A549 (cell line): ENCODE results near the gene SPRR4. TPM values are rescaled to one million over a fixed set of nuclear protein-coding genes. Genes with fewer than 3 reads are reported as not detected.

Experiments used
- ATAC-seq, 2 experiments: fragments of 200-7000 bp in 1 of 2; fragments of >200 bp in 1 of 2; cut with Nextera tagmentation in 1 of 2; cut with Tn5 transposase in 1 of 2; 3 replicates each; pipeline versions ENCODE4 v1.8.0 to v1.9.1; 2018 to 2020; ENCODE audit warnings: mild to moderate bottlenecking in 1 of 2, moderate library complexity in 1 of 2
- CTCF ChIA-PET: fragments of 300-600 bp; sonication (Branson Sonifier 250); formaldehyde crosslinking; extraction: SDS; loops from one replicate; lab custom pipeline; 2021; ENCODE audit warnings: antibody characterized with exemption, inconsistent platforms; lab: Yijun Ruan, JAX
- POLR2A ChIA-PET: fragments of 350-600 bp; formaldehyde crosslinking; extraction: SDS; loops from one replicate; lab custom pipeline; 2021; ENCODE audit warnings: antibody characterized with exemption, inconsistent platforms; lab: Yijun Ruan, JAX
- DNase-seq, 2 experiments: peaks; one replicate each; pipeline versions ENCODE4 v3.0.0 to v3.0.0-alpha.2; 2011 to 2016; ENCODE audit warnings: low read depth in 1 of 2, low spot score in 1 of 2
- FAIRE-seq: peaks from 2 replicates; lab custom pipeline; 2011; peaks lifted over from hg19 to GRCh38; lab: Jason Lieb, UNC
- H3K27ac ChIP-seq, 2 experiments: fragments of >200 bp; sonication (Bioruptor Twin); formaldehyde crosslinking; 3 replicates each; pipeline ENCODE4 v1.5.1; 2016 to 2017
- H3K4me1 ChIP-seq: fragments of >200 bp; sonication (Bioruptor Twin); formaldehyde crosslinking; 3 replicates; pipeline ENCODE4 v1.6.1; 2016
- H3K4me2 ChIP-seq: fragments of >200 bp; sonication (Bioruptor Twin); formaldehyde crosslinking; 3 replicates; pipeline ENCODE4 v1.6.1; 2016
- H3K4me3 ChIP-seq: fragments of >200 bp; sonication (Bioruptor Twin); formaldehyde crosslinking; 3 replicates; pipeline ENCODE4 v1.5.1; 2016
- H3K9me3 ChIP-seq: fragments of >200 bp; sonication (Bioruptor Twin); formaldehyde crosslinking; 3 replicates; pipeline ENCODE4 v1.6.1; 2016
- CBX2 ChIP-seq: fragments of 200-600 bp; sonication (generic); IDR thresholded peaks from 2 replicates; pipeline ENCODE4 v1.6.1; 2016; ENCODE audit warnings: low read depth, mild to moderate bottlenecking, borderline replicate concordance
- CTCF ChIP-seq: fragments of >200 bp; sonication (Bioruptor Twin); formaldehyde crosslinking; IDR thresholded peaks from 3 replicates; pipeline ENCODE4 v1.5.1; 2016
- EHF ChIP-seq: fragments of 250-450 bp; sonication (Bioruptor Pico); IDR thresholded peaks from 2 replicates; pipeline ENCODE4 v1.5.0; 2020; ENCODE audit warnings: mild to moderate bottlenecking
- ELK1 ChIP-seq: fragments of 150-350 bp; IDR thresholded peaks from 2 replicates; pipeline ENCODE4 v1.6.1; 2014; ENCODE audit warnings: low read depth, mild to moderate bottlenecking, low read length
- FOSL2 ChIP-seq, 2 experiments: fragments of 450-650 bp in 1 of 2; fragments of >200 bp in 1 of 2; sonication (Bioruptor Twin) in 1 of 2; formaldehyde crosslinking; IDR thresholded peaks; 2 replicates each; pipeline versions ENCODE4 v1.5.0 to v1.6.1; 2016 to 2020; ENCODE audit warnings: mild to moderate bottlenecking in 1 of 2, moderate library complexity in 1 of 2
- GATA3 ChIP-seq: IDR thresholded peaks from 2 replicates; pipeline ENCODE4 v1.6.1; 2012; ENCODE audit warnings: borderline replicate concordance
- HOXA7 ChIP-seq: fragments of 250-450 bp; sonication (Bioruptor Pico); IDR thresholded peaks from 2 replicates; pipeline ENCODE4 v1.5.0; 2020; ENCODE audit warnings: mild to moderate bottlenecking, moderate library complexity
- JUN ChIP-seq, 2 experiments: fragments of >200 bp; sonication (Bioruptor Twin); formaldehyde crosslinking; IDR thresholded peaks; 2 replicates in 1 of 2; 3 replicates in 1 of 2; pipeline ENCODE4 v1.6.1; 2016 to 2017
- MAX ChIP-seq: IDR thresholded peaks from 2 replicates; pipeline ENCODE4 v1.6.1; 2012
- MAZ ChIP-seq: fragments of 150-350 bp; IDR thresholded peaks from 2 replicates; pipeline ENCODE4 v1.6.1; 2014; ENCODE audit warnings: antibody characterized with exemption, low read depth, low read length, borderline replicate concordance
- RAD21 ChIP-seq, 2 experiments: fragments of >200 bp in 1 of 2; sonication (Bioruptor Twin) in 1 of 2; formaldehyde crosslinking in 1 of 2; IDR thresholded peaks in 1 of 2; conservative IDR thresholded peaks in 1 of 2; 2 replicates in 1 of 2; 3 replicates in 1 of 2; pipeline ENCODE4 v1.6.1; 2012 to 2018; ENCODE audit warnings: inconsistent platforms in 1 of 2
- REST ChIP-seq: fragments of 200-600 bp; sonication (generic); IDR thresholded peaks from 2 replicates; pipeline ENCODE4 v1.6.1; 2016; ENCODE audit warnings: antibody characterized with exemption, mild to moderate bottlenecking, moderate library complexity
- RFX5 ChIP-seq: fragments of 450-650 bp; IDR thresholded peaks from 2 replicates; pipeline ENCODE4 v1.7.1; 2014; ENCODE audit warnings: antibody characterized with exemption, mild to moderate bottlenecking, moderate library complexity
- USF2 ChIP-seq: fragments of 450-650 bp; IDR thresholded peaks from 2 replicates; pipeline ENCODE4 v1.6.1; 2014; ENCODE audit warnings: antibody characterized with exemption
- ZNF302 ChIP-seq: fragments of 250-450 bp; sonication (Bioruptor Pico); IDR thresholded peaks from 2 replicates; pipeline ENCODE4 v1.9.0; 2021; ENCODE audit warnings: inconsistent platforms, mild to moderate bottlenecking, moderate library complexity
- ZSCAN20 ChIP-seq: fragments of 250-450 bp; sonication (Bioruptor Pico); IDR thresholded peaks from 2 replicates; pipeline ENCODE4 v1.8.0; 2022; ENCODE audit warnings: mild to moderate bottlenecking, moderate library complexity
- WGBS: methylation state at CpG from one replicate; pipeline ENCODE4 v1.1.6; 2017; ENCODE audit errors: missing lambda C conversion rate; 5-methylcytosine and 5-hydroxymethylcytosine counted together
- polyA plus RNA-seq, 4 experiments: library from polyadenylated mRNA; depleted of rRNA in 3 of 4; stranded (reverse); fragments of >200 nt; fragmentation: RNase III in 1 of 4; extraction: RNeasy Plus Mini Kit Qiagen cat#74134 plus additional on column Dnase treatment in 1 of 4; gene quantifications; 2 replicates in 3 of 4; 3 replicates in 1 of 4; pipeline ENCODE4 v1.2.3, GENCODE V29; 2011 to 2017

The SPRR4 gene
- polyA plus RNA-seq, 2 of the 4 experiments (the other 2 are of a cell fraction) = not detected

GRCh38 chr1:152946248-152946647 is 24.2 kb upstream of the SPRR4 start:
- Histone ChIP-seq H3K27ac (no peak overlapping the region), H3K4me2 (no peak overlapping the region), H3K4me1 (no peaks in the 10 kb centered on the region), H3K9me3 (no peaks in the 10 kb centered on the region), H3K4me3 (no peak overlapping the region)
- ATAC-seq (no peak), DNase-seq (no peak), FAIRE-seq (no peak)
- WGBS = 2% methylated on average over 3 of the region's 3 CpGs
- no peak for TF ChIP-seq HOXA7 (CRISPR knock-in tag)
- TF ChIP-seq ZNF302 (CRISPR knock-in tag) = no peak
- POLR2A ChIA-PET = no interaction called here
- CTCF ChIA-PET = interaction anchor here (0.9 to 1.7 kb wide), 5 partner anchors 12 to 440 kb away, joined by 3 to 4 read pairs (median 3); no protein-coding TSS in a partner anchor

GRCh38 chr1:152946651-152947256 is 23.7 kb upstream of the SPRR4 start, which contains the start of gene SPRR5:
Gene SPRR5, plus strand, starts transcription at chr1:152947206. Its CDS starts 1,349 bp downstream, at chr1:152948555.
- no peak within 1 kb of the TSS for H3K4me2 ChIP-seq
- TF ChIP-seq CBX2 (no peak), EHF (CRISPR knock-in tag) (no peak)
- TF ChIP-seq, all 56 proteins: peak for 0
- ATAC-seq (no peak), FAIRE-seq (no peak), DNase-seq (no peak)
- H3K27ac ChIP-seq = no peak within 1 kb of the TSS
- POLR2A ChIA-PET = no interaction called here
- WGBS = 9% methylated on average over 3 of the region's 4 CpGs
- CTCF ChIA-PET = interaction anchor here (0.9 to 1.7 kb wide), 4 partner anchors 14 to 439 kb away, joined by 3 to 4 read pairs (median 4); no protein-coding TSS in a partner anchor
- H3K9me3 ChIP-seq = no peaks in the 10 kb centered on the region
- no peaks in the 10 kb centered on the region for H3K4me1 ChIP-seq
- H3K4me3 ChIP-seq = no peak within 1 kb of the TSS

- CTCF ChIA-PET = no interaction called here
- no peak for ATAC-seq
- TF ChIP-seq MAZ (no peak), ZSCAN20 (no peak), MAX (no peak), ELK1 (no peak), RAD21 (conservative IDR thresholded peaks at IDR 0.05 in 1 of 2, IDR thresholded peaks at IDR 0.05 in 1 of 2) (no peak)
- TF ChIP-seq, all 56 proteins: peak for 0
- Histone ChIP-seq H3K27ac (no peak overlapping the region), H3K4me1 (no peaks in the 10 kb centered on the region), H3K9me3 (no peaks in the 10 kb centered on the region), H3K4me3 (no peak overlapping the region), H3K4me2 (no peak overlapping the region)
- POLR2A ChIA-PET = no interaction called here
- no peak for DNase-seq
- WGBS = 22% methylated on average over 5 of the region's 5 CpGs
- FAIRE-seq = no peak
These were observed 18.7 kb upstream of the SPRR4 start for GRCh38 chr1:152951711-152952110.

GRCh38 chr1:152953761-152954160 is 16.7 kb upstream of the SPRR4 start:
- 11% methylated on average over 7 of the region's 7 CpGs for WGBS
- no peak overlapping the region for H3K4me3 ChIP-seq
- ATAC-seq (0 out of 6 replicates have a peak, but pooled peaks of 1 of the 2 experiments have one; percentile 13), DNase-seq (no peak), FAIRE-seq (no peak)
- TF ChIP-seq CTCF = no peak
- H3K9me3 ChIP-seq = no peaks in the 10 kb centered on the region
- no peak overlapping the region for H3K27ac ChIP-seq
- CTCF ChIA-PET = interaction anchor here (0.9 kb wide), 2 partner anchors 13 to 82 kb away, joined by 3 read pairs; no protein-coding TSS in a partner anchor
- POLR2A ChIA-PET = no interaction called here
- no peak overlapping the region for H3K4me2 ChIP-seq
- no peaks in the 10 kb centered on the region for H3K4me1 ChIP-seq

GRCh38 chr1:152954436-152954835 is 16.0 kb upstream of the SPRR4 start:
- CTCF ChIA-PET = no interaction called here
- Histone ChIP-seq H3K4me1 (no peaks in the 10 kb centered on the region), H3K4me2 (no peak overlapping the region), H3K4me3 (no peak overlapping the region), H3K27ac (no peak overlapping the region), H3K9me3 (no peaks in the 10 kb centered on the region)
- POLR2A ChIA-PET = no interaction called here
- TF ChIP-seq REST = no peak
- no peak for TF ChIP-seq USF2
- no peak for TF ChIP-seq RFX5
- TF ChIP-seq GATA3 = peak; percentile 16; the same call in 1 of the 2 replicates
- no peak for TF ChIP-seq FOSL2 (IDR thresholded peaks at IDR 0.05)
- TF ChIP-seq FOSL2 (CRISPR knock-in tag; IDR thresholded peaks at IDR 0.05) = peak; percentile 38; the same call in 1 of the 2 replicates
- no peak for TF ChIP-seq JUN (IDR thresholded peaks at IDR 0.05)
- ATAC-seq = peak in 1 of 2 experiments; percentile 39; a peak in 2 of 6 replicates
- FAIRE-seq = no peak
- WGBS = 5% methylated on average over 6 of the region's 6 CpGs
- no peak for DNase-seq
